ENCODE measurements around the gene CFAP74. TPM values are rescaled to one million over a fixed set of nuclear protein-coding genes. Genes with fewer than 3 reads are reported as not detected.

CFAP74 gene
- total RNA-seq, 1 experiment from 2014 or later, result 0.28 TPM

DNA sequence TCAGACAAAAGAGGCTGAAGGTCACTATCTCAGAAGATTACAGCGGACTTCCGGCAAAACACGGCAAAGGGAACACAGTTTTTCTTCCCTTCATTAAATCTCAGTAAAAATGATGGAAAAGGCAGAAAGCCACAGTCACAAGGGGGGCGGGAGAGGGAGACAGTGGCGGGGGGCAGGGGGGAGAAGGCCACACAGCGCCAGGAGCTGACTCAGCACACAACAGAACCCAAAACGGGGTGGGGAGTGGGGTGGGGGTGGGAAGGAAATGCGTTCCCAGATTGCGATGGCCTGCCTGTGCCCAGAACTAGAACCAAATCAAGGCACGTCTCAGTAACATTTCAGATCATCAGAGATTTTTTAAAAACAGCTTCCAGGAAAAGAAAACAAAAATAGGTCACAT lies 13.4 kb downstream of the CFAP74 start:
- H3K4me2 ChIP-seq (ENCODE audit: insufficient read depth, insufficient read length, low read length), result no peak overlapping the region
- H4K5ac ChIP-seq (ENCODE audit: insufficient read length, low read depth, low read length), result no peak overlapping the region
- no peak overlapping the region for H3K56ac ChIP-seq (ENCODE audit: insufficient read length, low read depth, low read length)
- no peak overlapping the region for H2BK120ac ChIP-seq (ENCODE audit: low read depth, low read length, poor library complexity, severe bottlenecking)
- H4K20me1 ChIP-seq (ENCODE audit: control insufficient read depth, insufficient read depth, insufficient read length), result no peaks in the 10 kb centered on the region
- H3K27ac Mint-ChIP-seq, result no peak overlapping the region
- H4K8ac ChIP-seq (replicated peaks; ENCODE audit: insufficient read length, low read depth, low read length), result no peak overlapping the region
- H3K79me1 ChIP-seq (ENCODE audit: insufficient read depth, low read depth, low read length, poor library complexity, severe bottlenecking), result no peaks in the 10 kb centered on the region
- H3K27me3 ChIP-seq (ENCODE audit: insufficient read depth, low read length), result no peaks in the 10 kb centered on the region
- H3K36me3 Mint-ChIP-seq (ENCODE audit: insufficient read depth in 1 of 3, low read depth in 3 of 3), result no peaks in the 10 kb centered on the region
- H2BK5ac ChIP-seq (ENCODE audit: insufficient read length, low read length), result no peak overlapping the region
- peaks cover 12 to 20% of the 10 kb centered on the region in 2 experiments for H3K4me1 Mint-ChIP-seq
- no peak overlapping the region for H3K4me3 Mint-ChIP-seq
- no peak overlapping the region for H2BK20ac ChIP-seq (ENCODE audit: low read depth, low read length, poor library complexity, severe bottlenecking)
- no peaks in the 10 kb centered on the region for H3K79me2 ChIP-seq (ENCODE audit: insufficient read depth, low read length)
- no peak overlapping the region for H4K91ac ChIP-seq (ENCODE audit: insufficient read length, low read depth, low read length)
- no peak overlapping the region for H3K9ac ChIP-seq (ENCODE audit: extremely low read depth, insufficient read length, low read length)
- no peak overlapping the region for H2BK15ac ChIP-seq (ENCODE audit: low read depth, low read length)
- no peak overlapping the region for H3K18ac ChIP-seq (ENCODE audit: insufficient read length, low read depth, low read length)
- no peak for DNase-seq
- H2AFZ ChIP-seq (ENCODE audit: low read length), result no peak overlapping the region
- WGBS (ENCODE audit: extremely low coverage, insufficient read length, low lambda C conversion rate), result no CpG with 5 or more reads among the region's 10 CpGs
- H3K9me3 Mint-ChIP-seq, result no peaks in the 10 kb centered on the region
- no peaks in the 10 kb centered on the region for H3K23me2 ChIP-seq (ENCODE audit: insufficient read length, low read depth, low read length, poor library complexity, severe bottlenecking)
- no peak overlapping the region for H2AK5ac ChIP-seq (ENCODE audit: insufficient read length, low read length)
- TF ChIP-seq, protein P1, sequence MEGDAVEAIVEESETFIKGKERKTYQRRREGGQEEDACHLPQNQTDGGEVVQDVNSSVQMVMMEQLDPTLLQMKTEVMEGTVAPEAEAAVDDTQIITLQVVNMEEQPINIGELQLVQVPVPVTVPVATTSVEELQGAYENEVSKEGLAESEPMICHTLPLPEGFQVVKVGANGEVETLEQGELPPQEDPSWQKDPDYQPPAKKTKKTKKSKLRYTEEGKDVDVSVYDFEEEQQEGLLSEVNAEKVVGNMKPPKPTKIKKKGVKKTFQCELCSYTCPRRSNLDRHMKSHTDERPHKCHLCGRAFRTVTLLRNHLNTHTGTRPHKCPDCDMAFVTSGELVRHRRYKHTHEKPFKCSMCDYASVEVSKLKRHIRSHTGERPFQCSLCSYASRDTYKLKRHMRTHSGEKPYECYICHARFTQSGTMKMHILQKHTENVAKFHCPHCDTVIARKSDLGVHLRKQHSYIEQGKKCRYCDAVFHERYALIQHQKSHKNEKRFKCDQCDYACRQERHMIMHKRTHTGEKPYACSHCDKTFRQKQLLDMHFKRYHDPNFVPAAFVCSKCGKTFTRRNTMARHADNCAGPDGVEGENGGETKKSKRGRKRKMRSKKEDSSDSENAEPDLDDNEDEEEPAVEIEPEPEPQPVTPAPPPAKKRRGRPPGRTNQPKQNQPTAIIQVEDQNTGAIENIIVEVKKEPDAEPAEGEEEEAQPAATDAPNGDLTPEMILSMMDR (conservative IDR thresholded peaks at IDR 0.05), result no peak
- H3K4me1 ChIP-seq (ENCODE audit: insufficient read depth, low read length), result no peaks in the 10 kb centered on the region; the same call in 1 of the 2 replicates
- peaks cover 1% of the 10 kb centered on the region; the same call in 1 of the 2 replicates for H3K27me3 Mint-ChIP-seq (ENCODE audit: low read depth)
- H3T11ph ChIP-seq (ENCODE audit: low read length), result no peak overlapping the region
- H3K14ac ChIP-seq (ENCODE audit: insufficient read depth, low read length), result no peak overlapping the region
- H2BK12ac ChIP-seq (ENCODE audit: insufficient read length, low read depth, low read length), result no peak overlapping the region
- H3K4ac ChIP-seq (ENCODE audit: low read depth, low read length), result no peak overlapping the region
- H3K23ac ChIP-seq (ENCODE audit: insufficient read length, low read depth, low read length), result no peak overlapping the region
- H3K9me3 ChIP-seq (ENCODE audit: control insufficient read depth, low read depth, low read length), result no peaks in the 10 kb centered on the region
- no peak overlapping the region for H3K27ac ChIP-seq (ENCODE audit: insufficient read length, low read depth, low read length)
